Measurements from ENCODE around the gene TSPAN13.

Gene TSPAN13

DNA sequence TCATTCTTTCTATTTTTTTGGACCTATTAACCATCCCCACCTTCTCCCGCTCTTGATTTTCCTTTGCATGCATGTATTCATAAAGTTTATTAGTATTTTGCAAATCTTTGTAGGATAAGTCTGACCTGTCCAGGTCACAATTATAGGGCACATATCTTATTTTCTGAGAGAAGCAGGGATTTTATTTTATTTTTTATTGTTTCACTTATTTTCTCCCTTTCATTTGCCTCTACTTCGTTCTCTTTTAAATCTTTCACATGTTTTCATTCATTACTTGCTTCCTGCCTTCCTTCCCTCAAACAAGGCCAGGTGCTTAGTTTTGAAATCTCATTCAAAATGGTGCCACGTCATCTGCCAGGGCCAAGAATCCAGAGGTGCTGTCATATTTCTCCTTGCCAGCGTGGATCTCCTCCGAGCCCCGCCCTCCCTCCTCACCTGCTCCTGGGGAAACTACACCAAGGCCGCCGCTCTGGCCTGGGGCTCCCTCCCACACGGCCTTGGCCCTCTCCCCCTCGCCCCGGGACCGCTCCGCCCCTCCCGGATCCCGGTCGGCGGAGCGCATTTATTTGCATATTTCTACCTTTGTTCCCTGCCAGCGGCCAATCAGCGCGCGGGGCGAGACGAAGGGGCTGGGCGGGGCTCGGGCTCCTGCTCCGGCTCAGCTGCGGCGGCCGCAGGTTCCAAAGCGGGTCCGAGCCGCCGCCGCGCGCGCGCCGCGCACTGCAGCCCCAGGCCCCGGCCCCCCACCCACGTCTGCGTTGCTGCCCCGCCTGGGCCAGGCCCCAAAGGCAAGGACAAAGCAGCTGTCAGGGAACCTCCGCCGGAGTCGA is at the start of gene TSPAN13:
Gene TSPAN13 (plus strand): TSS at position 654 of the 830 bp plus-strand sequence. CDS start 213 bp downstream, outside the sequence.
- peak; percentile 88 for DNase-seq (ENCODE audit: low read depth)
- H3K4me3 ChIP-seq (ENCODE audit: low read depth, low read length): peak within 1 kb of the TSS; percentile 58
- TF ChIP-seq, protein P1, sequence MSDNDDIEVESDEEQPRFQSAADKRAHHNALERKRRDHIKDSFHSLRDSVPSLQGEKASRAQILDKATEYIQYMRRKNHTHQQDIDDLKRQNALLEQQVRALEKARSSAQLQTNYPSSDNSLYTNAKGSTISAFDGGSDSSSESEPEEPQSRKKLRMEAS (IDR thresholded peaks at IDR 0.05; ENCODE audit: low read depth, low read length): 0 out of 2 replicates have a peak, but pooled peaks have one; percentile 17
- TF ChIP-seq POLR2A (IDR thresholded peaks at IDR 0.05; ENCODE audit: extremely low read depth, insufficient read length) (no peak), MYC (IDR thresholded peaks at IDR 0.05; ENCODE audit: low read depth, low read length) (no peak; the same call in 1 of the 2 replicates)
- TF ChIP-seq, protein P2, sequence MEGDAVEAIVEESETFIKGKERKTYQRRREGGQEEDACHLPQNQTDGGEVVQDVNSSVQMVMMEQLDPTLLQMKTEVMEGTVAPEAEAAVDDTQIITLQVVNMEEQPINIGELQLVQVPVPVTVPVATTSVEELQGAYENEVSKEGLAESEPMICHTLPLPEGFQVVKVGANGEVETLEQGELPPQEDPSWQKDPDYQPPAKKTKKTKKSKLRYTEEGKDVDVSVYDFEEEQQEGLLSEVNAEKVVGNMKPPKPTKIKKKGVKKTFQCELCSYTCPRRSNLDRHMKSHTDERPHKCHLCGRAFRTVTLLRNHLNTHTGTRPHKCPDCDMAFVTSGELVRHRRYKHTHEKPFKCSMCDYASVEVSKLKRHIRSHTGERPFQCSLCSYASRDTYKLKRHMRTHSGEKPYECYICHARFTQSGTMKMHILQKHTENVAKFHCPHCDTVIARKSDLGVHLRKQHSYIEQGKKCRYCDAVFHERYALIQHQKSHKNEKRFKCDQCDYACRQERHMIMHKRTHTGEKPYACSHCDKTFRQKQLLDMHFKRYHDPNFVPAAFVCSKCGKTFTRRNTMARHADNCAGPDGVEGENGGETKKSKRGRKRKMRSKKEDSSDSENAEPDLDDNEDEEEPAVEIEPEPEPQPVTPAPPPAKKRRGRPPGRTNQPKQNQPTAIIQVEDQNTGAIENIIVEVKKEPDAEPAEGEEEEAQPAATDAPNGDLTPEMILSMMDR (IDR thresholded peaks at IDR 0.05; ENCODE audit: low read depth, low read length): no peak

DNA sequence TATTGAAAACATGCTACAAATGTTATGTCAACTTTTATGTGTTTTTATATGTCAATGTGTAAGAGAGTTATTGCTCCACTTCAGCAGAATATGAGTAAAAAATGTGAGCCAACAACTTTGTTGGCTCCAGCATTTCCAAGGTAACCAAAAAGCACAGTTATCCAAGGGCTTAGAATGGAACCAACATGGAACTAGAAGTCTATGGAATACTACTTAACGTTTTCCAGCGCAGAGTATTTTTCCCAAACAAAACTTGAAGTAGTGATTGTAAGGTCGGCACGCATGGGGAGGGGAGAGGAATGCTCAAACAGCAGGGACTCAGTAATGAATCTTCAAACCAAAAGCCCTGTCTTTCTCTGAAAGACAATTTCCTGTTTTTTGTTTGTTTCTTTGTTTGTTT is 45.0 kb upstream of the TSPAN13 start:
- no peak overlapping the region for H3K4me3 ChIP-seq (ENCODE audit: low read depth, low read length)
- TF ChIP-seq, protein P1 (IDR thresholded peaks at IDR 0.05; ENCODE audit: low read depth, low read length): no peak
- TF ChIP-seq, protein P2 (IDR thresholded peaks at IDR 0.05; ENCODE audit: low read depth, low read length): no peak
- TF ChIP-seq MYC (IDR thresholded peaks at IDR 0.05; ENCODE audit: low read depth, low read length) (no peak), POLR2A (IDR thresholded peaks at IDR 0.05; ENCODE audit: extremely low read depth, insufficient read length) (no peak)
- DNase-seq (ENCODE audit: low read depth): no peak

DNA sequence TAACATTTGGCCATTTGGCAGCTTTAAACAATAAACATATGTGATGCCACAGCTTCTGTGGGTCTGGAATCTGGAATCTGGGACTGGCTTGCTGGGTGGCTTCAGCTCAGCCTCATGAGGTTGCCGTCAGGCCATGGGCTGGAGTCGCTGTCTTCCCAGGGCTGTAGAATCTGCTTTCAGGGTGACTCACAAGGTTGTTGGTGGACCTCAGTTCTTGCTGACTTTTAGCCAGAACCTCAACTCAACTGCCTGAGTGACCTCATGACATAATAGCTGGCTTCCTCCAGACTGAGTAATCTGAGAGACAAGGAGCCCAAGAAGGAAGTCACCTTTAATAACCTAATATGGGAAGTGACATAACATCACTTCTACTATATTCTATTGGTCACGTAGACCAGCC is 44.6 kb upstream of the TSPAN13 start:
- TF ChIP-seq, protein P1 (IDR thresholded peaks at IDR 0.05; ENCODE audit: low read depth, low read length): no peak
- TF ChIP-seq, protein P2 (IDR thresholded peaks at IDR 0.05; ENCODE audit: low read depth, low read length): no peak
- TF ChIP-seq POLR2A (IDR thresholded peaks at IDR 0.05; ENCODE audit: extremely low read depth, insufficient read length): no peak
- TF ChIP-seq MYC (IDR thresholded peaks at IDR 0.05; ENCODE audit: low read depth, low read length): no peak
- H3K4me3 ChIP-seq (ENCODE audit: low read depth, low read length): no peak overlapping the region
- peak; percentile 59 for DNase-seq (ENCODE audit: low read depth)

DNA sequence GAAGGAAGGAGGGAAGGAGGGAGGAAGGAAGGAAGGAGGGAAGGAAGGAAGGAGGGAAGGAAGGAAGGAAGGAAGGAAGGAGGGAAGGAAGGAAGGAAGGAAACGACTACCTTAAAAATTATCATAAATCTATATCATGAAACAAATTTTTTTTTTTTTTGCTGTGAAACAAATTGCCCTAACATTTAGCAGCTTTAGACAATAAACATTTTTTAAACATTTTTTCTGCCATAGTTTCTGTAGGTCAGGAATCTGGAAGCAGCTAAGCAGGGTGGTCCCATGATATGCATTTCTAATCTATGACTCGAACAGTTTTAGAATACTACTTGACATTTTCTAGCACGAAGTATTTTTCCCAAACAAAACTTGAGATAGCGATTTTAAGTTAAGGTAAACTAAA is 42.9 kb upstream of the TSPAN13 start:
- DNase-seq (ENCODE audit: low read depth): no peak
- H3K4me3 ChIP-seq (ENCODE audit: low read depth, low read length): no peak overlapping the region
- TF ChIP-seq, protein P2 (IDR thresholded peaks at IDR 0.05; ENCODE audit: low read depth, low read length): no peak
- TF ChIP-seq MYC (IDR thresholded peaks at IDR 0.05; ENCODE audit: low read depth, low read length) (no peak), POLR2A (IDR thresholded peaks at IDR 0.05; ENCODE audit: extremely low read depth, insufficient read length) (no peak)
- TF ChIP-seq, protein P1 (IDR thresholded peaks at IDR 0.05; ENCODE audit: low read depth, low read length): no peak

DNA sequence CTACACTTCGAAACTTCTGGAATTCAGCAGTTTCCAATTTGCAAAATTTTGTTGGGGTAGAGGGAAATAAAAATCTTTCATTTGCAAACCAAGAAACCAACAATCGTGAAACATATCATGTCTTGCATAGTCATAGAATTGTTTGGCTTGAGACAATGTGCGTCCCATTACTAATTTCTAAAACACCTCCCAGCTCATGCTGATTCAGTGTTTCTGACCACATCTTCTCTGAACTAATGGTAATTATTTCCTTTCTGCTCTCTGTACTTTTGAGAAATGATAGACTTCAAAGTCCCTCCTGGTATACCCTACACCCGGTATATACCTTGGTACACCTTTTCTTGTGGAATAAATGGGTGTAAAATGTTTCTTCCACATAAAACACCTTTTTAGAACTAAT is 41.8 kb upstream of the TSPAN13 start:
- TF ChIP-seq, protein P1 (IDR thresholded peaks at IDR 0.05; ENCODE audit: low read depth, low read length): no peak
- TF ChIP-seq, protein P2 (IDR thresholded peaks at IDR 0.05; ENCODE audit: low read depth, low read length): no peak
- TF ChIP-seq POLR2A (IDR thresholded peaks at IDR 0.05; ENCODE audit: extremely low read depth, insufficient read length) (no peak), MYC (IDR thresholded peaks at IDR 0.05; ENCODE audit: low read depth, low read length) (no peak)
- H3K4me3 ChIP-seq (ENCODE audit: low read depth, low read length): no peak overlapping the region
- no peak for DNase-seq (ENCODE audit: low read depth)

Measured in NB4 (cell line).